Right lobe of liver (tissue), 6 donors: ENCODE results near the gene PATL1. TPM values are rescaled to one million over a fixed set of nuclear protein-coding genes. Genes with fewer than 3 reads are reported as not detected.

Experiments used
- ATAC-seq, 4 donors: fragments of 200-7000 bp; cut with Tn5 transposase; one replicate each; pipeline ENCODE4 v1.9.1; 2020; ENCODE audit warnings: mild to moderate bottlenecking in 4 of 4, moderate library complexity in 4 of 4
- DNase-seq, 3 donors: peaks; one replicate each; pipeline ENCODE4 v3.0.0-alpha.2; 2020
- H3K27ac ChIP-seq, 3 donors: fragments of 200-600 bp; one replicate each; pipeline ENCODE4 v1.8.0; 2022
- H3K27me3 ChIP-seq, 2 donors: fragments of 200-600 bp; one replicate each; pipeline ENCODE4 v1.8.0; 2022
- H3K36me3 ChIP-seq, 4 donors: fragments of 200-600 bp; sonication (generic) in 1 of 4; one replicate each; pipeline versions ENCODE4 v1.5.1 to v1.8.0; 2017 to 2022; ENCODE audit warnings: control low read depth in 1 of 4
- H3K4me1 ChIP-seq, 4 donors: fragments of 200-600 bp; sonication (generic) in 1 of 4; one replicate each; pipeline versions ENCODE4 v1.5.1 to v1.8.0; 2017 to 2022; ENCODE audit warnings: control low read depth in 1 of 4
- H3K4me3 ChIP-seq, 3 donors: fragments of 200-600 bp; one replicate each; pipeline ENCODE4 v1.8.0; 2022
- H3K9me3 ChIP-seq, 4 donors: fragments of 200-600 bp; sonication (generic) in 1 of 4; one replicate each; pipeline versions ENCODE4 v1.5.1 to v1.8.0; 2017 to 2022; ENCODE audit warnings: control low read depth in 1 of 4
- CTCF ChIP-seq, 4 donors: fragments of 200-600 bp in 3 of 4; fragments of 450-650 bp in 1 of 4; IDR thresholded peaks; one replicate each; pipeline versions ENCODE4 v1.5.1 to v1.8.0; 2016 to 2022; ENCODE audit warnings: antibody characterized with exemption in 4 of 4, mild to moderate bottlenecking in 2 of 4
- POLR2A ChIP-seq: fragments of 450-650 bp; IDR thresholded peaks from one replicate; pipeline ENCODE4 v1.6.1; 2017; ENCODE audit warnings: antibody characterized with exemption, mild to moderate bottlenecking
- WGBS: methylation state at CpG from one replicate; pipeline ENCODE4 v1.1.6; 2018; ENCODE audit warnings: low coverage, low lambda C conversion rate; ENCODE audit not compliant: insufficient coverage; ENCODE audit errors: missing lambda C conversion rate; 5-methylcytosine and 5-hydroxymethylcytosine counted together
- intact Hi-C, 2 donors: fragments of 100-400 bp; cut with DNase I; formaldehyde crosslinking; loops; one replicate each; pipeline versions ENCODE4 v1.11.2 to v1.14.1; 2022
- long read RNA-seq: library from polyadenylated mRNA; unstranded; transcript quantifications from one replicate; pipeline ENCODE4 v2.0.0, GENCODE V29; 2019
- total RNA-seq, 6 experiments: library from RNA; depleted of rRNA in 2 of 6; stranded (reverse); fragments of >200 nt in 2 of 6; fragmentation: NEBNext Ultra II Directional in 3 of 6; extraction: Animal tissue kit (Norgen Biotek cat#: 25700) in 3 of 6; gene quantifications; one replicate each; pipeline versions ENCODE4 v1.1.0 to v1.2.4, GENCODE V29; 2016 to 2023
- donor health status: DM: no; HTN: yes; CAD: no.
- donor health status: DM: no; HTN: no; CAD: no.
- donor health status: DM: no; HTN: no; CAD: no.
- donor health status: DM: no; HTN: yes; CAD: no.
- donor health status: DM: no; HTN: yes; CAD: no.

Gene PATL1
- total RNA-seq: 10 to 100 TPM; 13.8 to 27.6 (median 21.1) TPM
- long read RNA-seq: 0 reads

GRCh38 chr11:59668950-59669610 lies at the start of gene PATL1:
TSS of gene PATL1 (minus strand) at chr11:59669037. CDS start at chr11:59668895, 142 bp downstream.
- H3K27ac ChIP-seq: peak within 1 kb of the TSS; percentile 95 to 98 (median 98)
- H3K4me1 ChIP-seq: peaks cover 0 to 36% (median 16%) of the 10 kb centered on the region in 4 donors
- TF ChIP-seq POLR2A: peak; percentile 92
- no peak for TF ChIP-seq CTCF (IDR thresholded peaks at IDR 0.05)
- peaks cover 0 to 28% (median 8%) of the 10 kb centered on the region in 4 donors for H3K36me3 ChIP-seq
- DNase-seq: peak; percentile 100
- peak within 1 kb of the TSS; percentile 68 to 78 (median 77) for H3K4me3 ChIP-seq
- 0% methylated on average over 17 of the region's 68 CpGs for WGBS
- no peaks in the 10 kb centered on the region for H3K27me3 ChIP-seq
- no peaks in the 10 kb centered on the region for H3K9me3 ChIP-seq
- intact Hi-C loops: loop anchor here in 1 of 2 donors (10.0 kb wide), 1 partner anchor 54 kb away; the partner anchor contains the start of gene OSBP
- peak; percentile 85 to 95 (median 90) for ATAC-seq

DNA sequence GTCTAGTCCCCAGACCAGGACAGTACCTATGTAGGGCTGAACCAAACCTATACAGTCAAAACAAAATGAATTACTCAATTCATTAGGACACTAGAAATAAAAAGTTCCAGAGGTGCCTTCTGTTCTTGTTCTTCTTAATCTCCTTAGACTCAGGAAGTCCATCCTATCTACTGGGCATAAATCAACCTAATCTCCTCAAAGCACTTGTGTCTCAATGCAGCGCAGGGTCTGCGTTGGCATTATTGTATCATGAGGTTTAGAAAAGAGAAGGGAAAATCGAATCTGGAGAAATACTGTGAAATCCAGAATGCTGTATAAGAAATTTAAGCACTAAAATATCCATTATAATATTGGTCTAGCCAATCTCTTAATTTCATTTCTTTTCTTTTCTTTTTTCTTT lies 47.2 kb upstream of the PATL1 start:
- H3K27ac ChIP-seq: no peak overlapping the region
- no peak overlapping the region for H3K4me3 ChIP-seq
- WGBS: 39% methylated on average over 3 of the region's 3 CpGs
- no peak for ATAC-seq
- no peaks in the 10 kb centered on the region for H3K9me3 ChIP-seq
- intact Hi-C loops: no loop called here
- DNase-seq: no peak
- H3K27me3 ChIP-seq: no peaks in the 10 kb centered on the region
- no peaks in the 10 kb centered on the region for H3K36me3 ChIP-seq
- TF ChIP-seq POLR2A (no peak), CTCF (IDR thresholded peaks at IDR 0.05) (no peak)
- no peaks in the 10 kb centered on the region for H3K4me1 ChIP-seq

DNA sequence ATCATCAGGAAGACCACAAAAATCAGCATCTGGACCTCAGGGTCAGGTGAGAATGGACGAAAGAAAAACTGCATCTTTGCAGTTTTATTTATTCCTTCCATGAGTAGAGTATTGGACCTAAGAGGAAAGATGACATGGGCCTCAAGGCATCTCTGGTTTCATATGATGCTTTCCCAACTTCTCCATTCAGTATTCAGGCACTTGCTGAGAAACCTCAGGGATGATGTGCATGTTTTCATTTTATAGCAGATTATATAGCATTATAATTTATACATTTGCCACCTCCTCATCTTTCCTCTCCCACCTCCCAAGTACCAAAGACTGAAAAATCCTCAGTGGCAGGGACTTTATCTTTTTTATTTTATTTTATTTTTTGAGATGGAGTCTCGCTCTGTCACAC lies 44.9 kb upstream of the PATL1 start, which contains the start of gene OR10V1:
OR10V1 (minus strand) TSS at position 101 of the 400 bp plus-strand sequence; CDS start at position 101, 0 bp downstream.
- intact Hi-C loops: no loop called here
- H3K4me3 ChIP-seq: no peak within 1 kb of the TSS
- DNase-seq (no peak), ATAC-seq (no peak)
- H3K27me3 ChIP-seq: no peaks in the 10 kb centered on the region
- TF ChIP-seq CTCF (IDR thresholded peaks at IDR 0.05) (no peak), POLR2A (no peak)
- H3K27ac ChIP-seq: no peak within 1 kb of the TSS
- no peaks in the 10 kb centered on the region for H3K36me3 ChIP-seq
- H3K9me3 ChIP-seq: no peaks in the 10 kb centered on the region
- H3K4me1 ChIP-seq: no peaks in the 10 kb centered on the region
- 69% methylated on average over 2 of the region's 2 CpGs for WGBS

GRCh38 chr11:59710136-59710847 lies 41.5 kb upstream of the PATL1 start:
- Histone ChIP-seq H3K36me3 (no peaks in the 10 kb centered on the region), H3K4me3 (no peak overlapping the region), H3K4me1 (no peaks in the 10 kb centered on the region), H3K9me3 (no peaks in the 10 kb centered on the region), H3K27ac (no peak overlapping the region), H3K27me3 (no peaks in the 10 kb centered on the region)
- ATAC-seq: no peak
- DNase-seq: no peak
- WGBS: 48% methylated on average over 3 of the region's 3 CpGs
- intact Hi-C loops: no loop called here
- TF ChIP-seq POLR2A (no peak), CTCF (IDR thresholded peaks at IDR 0.05) (no peak)
